SKM-1 treated with dmso at 0.1 percent for 144 hours (cell line): Measurements from ENCODE around the gene ACACA.
"Not testable (repeated sequence)": the region's sequence is repeated elsewhere in the genome, so short reads cannot be mapped to it uniquely, and the experiment has no call there.

ENCODE experiments used
- DNase-seq: peaks from one replicate; lab custom pipeline; 2025; ENCODE audit not compliant: unreplicated experiment; lab: John Stamatoyannopoulos, UW

Gene ACACA

DNA sequence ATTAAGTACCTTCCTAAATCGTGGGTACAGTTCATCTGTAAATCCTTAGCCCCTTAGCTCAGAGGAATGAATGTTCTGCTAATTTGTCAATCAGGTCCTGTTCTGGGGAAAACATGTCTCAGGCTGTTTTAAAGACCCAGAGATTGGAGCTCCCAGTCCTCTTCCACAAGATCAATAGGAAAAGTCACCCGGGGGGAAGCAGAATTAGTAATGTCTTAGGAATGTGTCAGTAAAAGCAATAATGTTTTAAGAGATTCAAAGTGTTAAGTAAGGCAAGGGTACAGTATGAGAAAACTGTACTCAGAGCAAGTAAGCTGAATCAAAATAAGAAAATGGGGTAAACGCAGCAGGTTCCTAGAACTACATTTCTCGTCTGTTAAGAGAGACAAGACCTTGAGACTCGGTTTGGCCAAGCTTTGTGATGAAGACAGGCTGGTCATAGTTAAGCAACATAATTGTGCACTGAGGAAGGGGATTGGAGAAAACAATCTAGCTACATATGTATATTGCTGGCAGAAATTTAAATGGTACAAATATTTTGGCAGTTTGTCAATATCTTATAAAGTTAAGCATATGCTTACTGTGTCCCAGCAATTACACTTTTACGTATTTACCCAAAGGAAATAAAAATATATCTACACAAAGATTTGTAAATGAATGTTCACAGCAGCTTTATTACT is 223.7 kb downstream of the ACACA start:
- DNase-seq, result no peak

- DNase-seq, result no peak
These were observed 226.3 kb downstream of the ACACA start for GRCh38 chr17:37180376-37180775.

GRCh38 chr17:37179893-37180292 is 226.7 kb downstream of the ACACA start:
- no peak for DNase-seq

DNA sequence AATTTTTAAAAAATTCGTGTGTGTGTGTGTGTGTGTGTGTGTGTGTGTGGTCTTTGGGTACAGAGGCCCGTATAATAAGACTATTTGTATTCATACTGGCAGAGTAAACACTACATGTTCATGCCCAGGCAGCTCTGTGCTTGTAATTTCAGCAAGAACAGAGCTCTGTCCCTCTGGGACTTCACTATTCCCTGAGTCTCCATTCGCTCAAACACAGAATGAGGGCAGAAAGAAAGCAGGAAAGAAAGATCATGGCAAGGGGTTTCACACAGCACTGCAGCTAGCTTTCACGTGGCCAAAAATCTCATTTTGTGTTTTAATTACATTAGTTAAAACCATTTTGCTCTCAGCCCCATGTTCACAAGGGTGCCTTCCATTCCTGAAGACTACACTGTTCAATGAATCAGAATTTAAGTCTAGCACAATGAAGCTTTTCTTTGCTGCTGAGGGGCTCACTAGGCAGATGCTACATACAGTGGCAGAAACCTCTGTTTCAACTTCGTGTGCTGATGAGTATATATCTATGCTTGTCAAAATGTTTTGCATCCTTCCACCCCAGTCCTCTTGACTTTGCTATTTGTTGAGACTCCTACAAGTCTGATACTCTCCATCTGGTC is 229.3 kb downstream of the ACACA start:
- DNase-seq, result no peak

DNA sequence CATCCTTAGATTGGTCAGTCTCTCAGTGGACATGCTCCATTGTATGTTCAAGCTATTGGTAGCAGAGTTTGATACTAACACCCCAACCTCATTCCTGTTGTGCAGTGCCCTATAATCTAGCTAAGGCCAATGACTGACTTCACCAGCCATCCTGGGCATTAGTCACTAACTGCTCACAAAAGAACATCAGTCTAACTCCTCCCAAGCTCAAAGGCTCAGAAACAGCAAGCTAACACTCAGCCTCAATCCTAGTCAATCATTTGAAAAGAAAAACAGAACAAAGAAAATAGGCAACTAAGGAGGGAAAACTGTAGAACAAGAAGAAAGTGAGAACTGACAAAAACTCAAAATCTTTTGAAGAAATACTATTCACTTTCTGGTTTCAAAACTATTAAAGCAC is 229.9 kb downstream of the ACACA start:
- DNase-seq, result no peak

GRCh38 chr17:37174205-37174604 is 232.4 kb downstream of the ACACA start:
- no peak for DNase-seq

DNA sequence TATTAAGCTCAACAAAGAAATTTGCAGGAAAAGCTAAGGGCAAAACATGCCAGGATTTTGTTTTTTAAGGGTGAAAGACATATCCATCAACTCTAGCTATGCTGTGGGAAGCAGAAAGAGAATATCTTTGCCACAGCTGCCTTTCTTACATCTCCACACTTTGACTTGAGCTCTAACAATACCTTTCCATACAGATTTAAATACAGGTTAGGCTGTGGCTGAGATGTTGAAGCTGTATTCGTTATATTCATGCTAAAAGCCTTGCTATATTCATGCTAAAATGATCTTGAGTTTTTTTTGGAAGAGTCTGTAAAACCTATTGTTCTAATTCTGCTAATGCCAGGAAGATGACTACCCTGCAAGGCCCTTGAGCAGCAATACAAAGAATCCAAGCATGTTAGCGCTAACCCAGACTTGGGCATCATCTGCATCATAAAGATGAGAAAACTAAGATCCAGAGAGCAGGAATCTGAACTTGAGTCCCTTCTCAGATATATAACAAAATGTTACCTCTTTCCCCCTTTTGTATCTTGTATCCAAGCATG is 235.7 kb downstream of the ACACA start:
- DNase-seq, result no peak

DNA sequence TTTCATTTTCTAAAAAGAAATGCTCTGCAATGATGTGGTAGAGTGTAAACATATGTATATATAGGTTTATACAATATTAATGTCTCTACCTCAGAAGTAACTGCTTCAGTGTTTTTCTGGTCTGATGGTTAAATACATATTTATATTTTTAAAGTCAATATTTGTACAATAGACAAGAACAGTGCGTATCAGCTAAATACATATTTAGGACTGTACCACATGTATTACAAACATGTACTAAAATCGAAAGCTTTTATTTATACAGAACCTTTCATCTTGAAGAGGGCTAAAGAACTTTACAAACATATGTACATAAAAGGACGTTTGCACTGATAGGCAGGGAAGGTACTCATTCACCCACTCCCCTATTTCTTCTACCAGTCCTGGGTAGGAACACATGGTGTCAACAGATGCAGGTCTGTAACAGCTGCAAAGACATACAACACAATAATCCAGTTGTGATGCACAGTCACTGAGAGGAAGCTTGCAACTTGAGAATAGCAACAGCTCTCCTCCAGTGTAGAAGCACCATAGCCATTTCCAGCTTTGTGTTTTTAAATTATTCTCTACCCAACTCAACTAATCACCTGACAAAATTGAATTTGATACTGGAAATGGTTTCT is 237.8 kb downstream of the ACACA start:
- no peak for DNase-seq

DNA sequence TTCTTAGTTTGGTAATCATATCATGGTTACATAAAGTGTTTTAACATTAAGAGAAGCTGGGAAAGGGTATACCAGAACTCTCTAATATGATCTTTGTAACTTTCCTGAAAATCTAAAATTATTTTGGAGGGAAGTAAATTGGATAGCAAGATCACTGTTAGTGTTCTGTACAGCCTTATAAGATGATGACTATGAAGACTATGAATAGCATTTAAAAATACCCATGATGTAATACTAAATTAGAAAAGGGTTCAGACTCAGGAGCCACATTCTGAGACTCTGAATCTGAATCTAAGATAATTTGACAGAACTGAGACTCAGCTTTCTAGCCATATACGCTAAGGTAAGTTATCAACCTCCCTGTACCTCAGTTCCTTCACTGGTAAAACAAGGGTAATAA is 238.9 kb downstream of the ACACA start:
- DNase-seq, result no peak

DNA sequence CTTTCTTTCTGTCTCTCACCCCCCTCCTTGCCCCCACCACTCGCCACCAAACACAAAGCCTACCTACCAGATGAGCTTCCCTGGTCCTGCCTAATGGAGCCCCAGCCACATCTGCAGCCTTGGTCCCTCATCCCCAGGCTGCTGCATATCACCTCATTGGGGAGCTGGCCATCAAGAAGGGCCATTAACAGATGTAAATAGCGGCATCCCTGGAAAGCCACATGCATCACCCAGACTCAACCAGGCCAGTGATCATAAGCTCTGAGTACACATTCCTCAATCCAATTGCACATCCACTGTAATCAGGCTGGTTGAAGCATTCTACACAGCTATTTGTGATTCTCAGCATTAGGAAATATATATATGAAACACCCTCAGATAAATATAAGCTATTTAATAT is 242.6 kb downstream of the ACACA start:
- DNase-seq, result no peak

GRCh38 chr17:37162800-37163199 is 243.8 kb downstream of the ACACA start:
- DNase-seq, result no peak

- no peak for DNase-seq
These were observed 245.7 kb downstream of the ACACA start for GRCh38 chr17:37160944-37161343.

DNA sequence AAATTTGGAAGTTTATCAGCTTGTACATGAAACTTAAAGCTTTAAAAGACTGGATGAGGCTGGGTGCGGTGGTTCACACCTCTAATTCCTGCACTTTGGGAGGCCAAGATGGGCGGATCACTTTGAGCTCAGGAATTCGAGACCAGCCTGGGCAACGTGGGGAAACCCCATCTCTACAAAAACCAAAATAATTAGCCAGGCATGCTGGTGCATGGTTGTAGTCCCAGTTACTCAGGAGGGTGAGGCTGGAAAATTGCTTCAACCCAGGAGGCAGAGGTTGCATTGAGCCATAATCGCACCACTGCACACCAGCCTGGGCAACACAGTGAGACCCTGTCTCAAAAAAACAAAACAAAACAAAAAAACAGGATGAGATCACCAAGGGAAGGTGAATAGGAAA is 248.3 kb downstream of the ACACA start:
- DNase-seq, result no peak

GRCh38 chr17:37148156-37148555 is 258.5 kb downstream of the ACACA start:
- no peak for DNase-seq

GRCh38 chr17:37147301-37147812 is 259.3 kb downstream of the ACACA start:
- DNase-seq, result no peak

DNA sequence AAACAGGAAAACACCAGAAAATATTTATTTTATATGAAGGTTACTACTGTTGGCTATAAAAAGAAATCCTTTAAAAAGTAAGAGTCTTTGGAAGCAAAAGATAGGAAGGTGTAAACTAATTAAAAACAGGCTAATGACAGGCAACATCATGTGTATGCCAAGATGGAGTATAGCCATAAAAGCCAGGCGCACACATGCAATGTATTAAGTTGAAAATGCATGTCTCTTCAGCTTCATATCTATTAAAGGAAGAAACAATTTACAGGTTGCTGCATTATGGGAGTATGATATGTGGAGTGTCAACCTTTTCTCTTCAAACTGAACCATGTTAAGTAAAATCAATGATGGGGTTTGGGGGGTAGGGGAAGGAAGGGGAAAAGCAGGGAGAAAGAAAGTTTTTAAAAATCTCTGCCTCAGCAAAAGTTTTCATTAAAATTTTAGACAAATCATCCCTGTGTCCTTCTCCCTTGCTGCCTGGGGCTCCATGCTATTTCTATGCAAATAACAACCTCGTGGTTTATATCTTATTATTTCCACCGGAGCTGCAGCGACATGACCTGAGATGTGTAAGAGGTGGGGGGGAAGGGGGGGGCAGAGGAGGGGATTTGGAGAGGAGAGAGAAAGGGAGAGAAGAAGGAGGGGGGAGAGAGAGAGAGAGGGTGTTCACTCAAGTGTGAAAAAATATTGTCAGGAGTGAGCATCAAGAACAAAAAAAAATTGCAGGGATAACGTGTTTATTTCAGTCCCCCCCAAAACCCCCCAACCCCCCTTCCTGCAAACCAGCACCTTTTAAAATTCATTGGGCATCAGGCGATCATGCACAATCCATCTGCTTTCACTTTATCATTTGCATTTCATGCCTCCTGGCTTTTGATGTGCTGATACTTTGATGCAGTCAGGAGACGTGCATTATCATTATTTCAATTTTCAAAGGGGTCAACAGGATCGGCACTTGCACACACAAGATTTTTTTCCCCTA is 260.3 kb downstream of the ACACA start:
- no peak for DNase-seq

DNA sequence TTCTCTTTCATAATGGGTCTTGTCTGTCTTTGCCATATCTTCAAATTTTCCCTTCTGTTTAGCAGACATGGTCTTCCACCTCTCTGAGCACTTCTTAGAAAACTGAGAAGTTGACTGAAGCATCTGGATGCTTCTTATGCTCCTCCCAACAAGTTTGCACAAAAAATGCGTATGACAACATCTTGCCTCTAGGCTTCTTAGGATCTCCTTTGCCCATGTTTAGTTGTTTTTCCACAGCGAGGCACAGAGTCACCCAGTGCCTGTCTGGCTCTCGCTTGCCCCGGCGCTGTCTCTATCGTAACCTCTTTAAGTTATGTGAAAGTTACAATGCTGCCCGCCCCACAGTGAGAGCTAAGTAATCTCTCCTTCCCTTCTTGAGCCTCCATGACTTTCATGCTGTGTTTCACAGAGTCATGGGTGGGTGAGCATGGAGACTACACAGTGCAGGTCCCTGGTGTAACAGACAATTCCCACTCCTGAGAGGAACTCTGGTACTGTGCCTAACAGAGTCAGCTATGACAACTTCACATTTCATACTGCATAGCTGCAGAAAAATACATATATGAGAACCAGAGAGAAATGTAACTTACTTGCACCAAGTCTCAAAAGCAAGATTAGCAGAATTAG is 262.4 kb downstream of the ACACA start:
- DNase-seq, result no peak

- DNase-seq, result not testable (repeated sequence)
These were observed 263.1 kb downstream of the ACACA start for GRCh38 chr17:37143558-37143957.

DNA sequence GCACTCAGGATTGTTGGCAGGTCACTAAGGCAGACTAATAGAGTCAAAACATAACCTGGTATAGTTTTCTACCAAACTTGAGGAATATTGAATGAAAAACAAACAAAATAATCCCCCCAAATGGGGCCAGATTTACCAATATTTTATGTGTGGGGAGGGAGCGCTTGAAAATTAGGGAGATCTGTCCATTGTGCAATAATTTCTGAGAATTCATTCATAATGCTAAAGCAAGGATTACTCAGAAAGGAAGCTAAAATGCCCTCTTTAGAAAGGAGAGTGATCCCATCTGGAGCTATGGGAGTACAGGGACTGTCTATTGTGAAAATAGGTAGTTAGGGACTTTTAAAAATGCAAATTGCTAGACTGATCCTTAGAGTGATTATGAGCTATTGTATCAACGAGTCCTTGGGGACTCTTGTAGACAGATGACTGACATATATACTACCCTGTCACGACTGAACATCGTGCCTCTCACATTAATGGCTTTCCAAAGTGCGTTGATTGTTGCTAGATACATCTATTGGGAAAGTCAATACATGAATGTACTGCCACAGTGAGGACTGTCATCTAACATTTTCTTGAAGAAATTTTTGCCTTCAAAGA is 264.2 kb downstream of the ACACA start:
- no peak for DNase-seq

GRCh38 chr17:37138571-37139120 is 268.0 kb downstream of the ACACA start:
- DNase-seq, result no peak
